HG03575 (cell line): ENCODE results near the gene FLT1.

Experiments used
- ATAC-seq: cut with Tn5 transposase; IDR thresholded peaks from one replicate; pipeline ENCODE4 v1.9.1; 2021; ENCODE audit not compliant: unreplicated experiment, insufficient number of reproducible peaks, low FRiP score; ENCODE audit errors: extremely low read depth

FLT1 gene

DNA sequence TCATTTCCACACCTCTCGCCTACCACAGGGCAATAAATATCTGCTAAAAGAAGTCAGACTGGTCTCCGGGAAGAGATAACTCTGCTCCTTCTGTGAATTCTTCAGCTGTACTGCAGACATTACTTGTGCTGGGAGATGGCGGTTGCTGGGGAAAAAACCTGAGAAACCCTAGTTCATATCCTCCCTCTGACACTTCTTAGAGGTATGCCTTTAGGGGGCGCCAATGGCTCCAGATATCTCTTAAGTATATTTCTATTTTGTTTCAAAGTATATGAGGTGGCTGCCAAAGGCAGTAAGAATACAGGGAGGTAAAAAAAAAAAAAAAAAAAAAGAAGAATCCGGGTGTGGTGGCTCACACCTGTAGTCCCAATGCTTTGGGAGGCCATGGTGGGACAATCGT lies 181.3 kb downstream of the FLT1 start:
- no peak for ATAC-seq

GRCh38 chr13:28306325-28306724 lies 188.6 kb downstream of the FLT1 start:
- no peak for ATAC-seq

DNA sequence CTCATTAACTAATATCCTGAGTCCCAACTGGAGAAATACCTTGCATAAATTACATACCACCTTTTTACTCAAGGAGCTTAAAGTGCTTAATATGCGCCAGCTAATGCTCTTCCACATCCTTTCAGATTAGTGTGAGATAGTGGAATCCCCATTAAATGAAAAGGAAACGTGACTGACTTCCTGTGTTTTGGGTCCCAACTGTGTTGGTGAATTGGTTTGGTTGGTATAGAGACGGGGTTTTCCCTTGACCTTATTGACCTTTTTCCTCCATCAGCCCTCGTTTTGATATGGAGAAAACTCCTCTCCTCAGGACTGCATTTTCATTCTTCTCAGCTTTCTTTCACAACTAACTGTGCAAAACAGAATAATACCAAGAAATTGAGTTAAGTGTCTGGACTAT lies 193.1 kb downstream of the FLT1 start:
- no peak for ATAC-seq

DNA sequence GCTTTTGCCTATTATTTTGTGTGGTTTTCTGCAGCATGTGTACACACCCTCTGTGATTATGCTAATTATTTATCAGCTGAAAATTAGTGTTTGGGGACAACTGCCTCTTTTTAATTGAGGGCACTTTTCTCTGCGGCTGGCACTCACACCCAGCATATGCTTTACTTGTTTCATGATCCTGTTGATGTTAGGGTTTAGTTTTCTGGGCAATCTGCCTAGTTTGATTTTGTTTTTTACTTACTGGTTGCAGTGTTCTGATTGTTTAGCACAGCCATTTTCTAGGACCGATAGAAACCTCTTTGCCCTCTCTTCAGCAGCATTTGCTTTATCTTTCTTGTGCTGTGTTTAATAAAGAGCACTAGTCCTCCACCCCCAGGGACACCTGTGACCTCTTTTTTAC lies 195.0 kb downstream of the FLT1 start:
- no peak for ATAC-seq

DNA sequence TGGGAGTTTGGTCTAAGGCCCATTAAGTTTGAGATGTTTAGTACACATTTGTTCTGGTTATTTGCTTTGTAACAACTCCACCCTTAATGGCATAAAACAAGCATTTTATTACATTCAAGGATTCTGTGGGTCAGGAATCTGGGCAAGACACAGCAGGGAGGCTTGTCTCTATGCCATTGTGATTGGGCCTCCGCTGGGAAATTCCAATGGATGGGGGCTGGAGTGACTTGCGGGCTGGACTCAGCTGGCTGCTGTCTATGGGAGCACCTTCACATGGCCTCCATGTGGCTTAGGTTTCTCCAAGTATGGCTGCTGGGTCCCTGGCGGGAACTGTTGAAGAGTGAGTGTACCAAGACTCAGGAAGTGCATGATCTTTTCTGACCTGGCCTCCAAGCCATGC lies 197.6 kb downstream of the FLT1 start:
- ATAC-seq, result no peak

DNA sequence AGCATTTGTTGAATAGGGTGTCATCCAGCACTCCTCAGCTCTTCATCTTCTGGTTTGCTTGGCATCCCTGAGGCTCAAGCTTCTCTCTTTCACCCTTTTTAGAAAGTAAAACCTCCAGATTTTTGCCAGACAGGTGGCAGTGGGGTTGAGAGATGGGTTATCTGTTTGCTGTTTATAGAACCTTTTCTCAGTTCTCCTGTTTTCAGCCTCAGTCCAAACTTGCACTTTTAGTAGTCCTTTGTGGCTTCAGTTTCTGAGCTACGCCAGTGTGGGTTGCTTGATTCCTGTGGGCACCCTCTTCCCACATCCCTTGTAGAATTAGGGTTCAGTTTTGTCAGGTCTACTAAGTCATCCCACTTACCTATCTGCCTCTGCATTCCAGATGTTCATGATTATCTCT lies 208.7 kb downstream of the FLT1 start:
- ATAC-seq, result no peak

DNA sequence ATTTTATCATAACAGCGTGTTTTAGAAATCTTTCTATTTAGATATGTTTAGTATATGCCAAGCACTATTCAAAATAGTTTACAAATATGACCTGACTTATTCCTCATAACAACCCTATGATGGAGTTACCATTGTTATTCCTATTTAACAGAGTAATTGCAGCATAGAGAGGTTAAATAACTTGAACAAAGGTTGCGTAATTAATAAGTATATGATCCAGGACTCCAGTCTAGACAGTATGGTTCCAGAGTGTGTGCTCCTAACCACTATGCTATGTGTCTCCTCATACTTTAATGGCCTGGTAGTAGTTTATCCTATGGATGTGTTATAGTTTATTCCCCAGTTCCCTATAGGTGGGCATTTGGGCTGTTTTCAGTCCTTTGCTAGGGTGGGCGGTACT lies 211.3 kb downstream of the FLT1 start:
- ATAC-seq, result no peak

DNA sequence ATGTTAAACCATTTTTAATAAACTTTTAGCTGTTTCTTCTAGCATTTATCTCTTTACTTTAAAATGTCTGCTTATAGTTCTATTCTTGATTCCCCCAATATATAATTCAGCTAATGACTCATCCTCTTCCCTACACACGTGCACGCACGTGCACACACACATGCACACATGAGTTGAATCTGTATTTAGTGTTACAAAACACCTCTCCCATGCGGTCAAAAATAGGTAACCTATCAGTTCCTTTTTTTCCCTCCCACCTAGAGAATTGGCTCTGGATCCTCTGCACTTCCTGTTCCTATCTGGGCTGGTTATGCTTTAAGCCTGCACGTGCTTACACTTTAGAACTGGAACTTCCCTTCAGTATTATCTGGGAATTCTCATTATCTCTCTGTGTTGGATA lies 212.5 kb downstream of the FLT1 start:
- no peak for ATAC-seq

DNA sequence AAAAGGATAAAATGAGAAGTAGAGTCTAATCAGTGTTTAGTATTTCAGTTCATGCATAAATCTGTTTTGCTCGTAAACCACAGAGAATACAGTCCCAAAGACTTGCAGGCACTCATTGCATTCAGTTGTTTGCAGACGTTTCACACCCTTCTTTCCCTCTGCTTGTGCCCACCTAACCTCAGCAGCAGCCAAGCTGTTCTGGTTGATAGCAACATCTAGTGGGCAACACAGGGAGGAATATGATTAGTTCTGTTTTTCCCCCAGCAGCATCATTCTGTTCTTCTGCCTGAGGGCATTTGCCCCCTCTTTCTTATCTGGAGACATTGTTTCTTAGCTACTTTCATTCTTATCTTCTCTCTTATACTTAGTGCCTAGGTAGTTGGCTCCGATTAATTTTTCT lies 221.0 kb downstream of the FLT1 start:
- no peak for ATAC-seq

GRCh38 chr13:28271056-28271840 lies 223.7 kb downstream of the FLT1 start:
- no peak for ATAC-seq

- peak; percentile 90 for ATAC-seq
Observed at GRCh38 chr13:28268800-28269223, 226.1 kb downstream of the FLT1 start.

DNA sequence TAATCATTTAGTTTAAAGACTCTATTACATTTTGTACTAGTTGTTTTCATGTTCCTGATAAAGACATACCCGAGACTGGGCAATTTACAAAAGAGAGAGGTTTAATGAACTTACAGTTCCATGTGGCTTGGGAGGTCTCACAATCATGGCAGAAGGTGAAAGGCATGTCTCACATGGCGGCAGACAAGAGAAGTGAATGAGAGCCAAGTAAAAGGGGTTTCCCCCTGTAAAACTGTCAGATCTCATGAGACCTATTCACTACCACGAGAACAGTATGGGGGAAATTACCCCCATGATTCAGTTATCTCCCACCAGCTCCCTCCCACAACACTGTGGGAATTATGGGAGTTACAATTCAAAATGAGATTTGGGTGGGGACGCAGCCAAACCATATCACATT lies 227.4 kb downstream of the FLT1 start:
- no peak for ATAC-seq

DNA sequence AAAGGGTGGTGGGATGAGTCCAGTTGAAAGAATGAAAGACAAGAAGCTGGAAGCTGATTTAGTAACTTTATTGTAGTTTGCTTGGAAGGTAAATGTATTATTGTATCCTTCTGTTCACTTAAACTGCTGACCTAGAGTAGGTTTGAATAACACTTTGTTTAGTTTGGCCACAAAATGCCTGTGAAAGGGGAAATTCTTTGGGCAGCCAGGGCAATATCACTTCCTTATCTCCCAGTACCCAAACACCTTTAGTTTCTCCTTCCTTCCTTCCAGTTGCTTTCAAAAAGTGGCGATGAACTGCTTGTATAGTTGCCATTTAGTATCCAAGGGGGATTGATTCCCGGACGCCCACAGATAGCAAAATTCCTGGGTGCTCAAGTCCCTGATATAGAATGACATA lies 236.5 kb downstream of the FLT1 start:
- ATAC-seq, result no peak

GRCh38 chr13:28257305-28257704 lies 237.6 kb downstream of the FLT1 start:
- ATAC-seq, result no peak

DNA sequence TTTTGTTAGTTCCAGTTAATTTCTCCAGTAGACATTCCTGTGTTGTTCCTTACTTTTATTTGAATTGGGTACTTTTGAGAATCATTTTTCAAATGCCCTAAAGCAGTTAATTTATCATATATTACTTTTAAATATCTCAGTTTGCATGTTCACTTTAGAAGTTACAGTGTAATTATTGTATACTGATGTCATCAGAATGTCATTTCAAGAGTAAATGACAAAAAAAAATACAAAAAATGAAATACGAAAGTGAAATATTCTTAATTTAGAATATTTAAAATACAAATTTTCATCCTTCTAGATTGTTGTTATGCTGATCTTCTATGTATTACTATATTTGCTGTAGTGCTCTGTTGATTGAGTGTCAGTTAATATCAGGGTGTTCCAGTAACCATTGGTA lies 242.4 kb downstream of the FLT1 start:
- ATAC-seq, result no peak

DNA sequence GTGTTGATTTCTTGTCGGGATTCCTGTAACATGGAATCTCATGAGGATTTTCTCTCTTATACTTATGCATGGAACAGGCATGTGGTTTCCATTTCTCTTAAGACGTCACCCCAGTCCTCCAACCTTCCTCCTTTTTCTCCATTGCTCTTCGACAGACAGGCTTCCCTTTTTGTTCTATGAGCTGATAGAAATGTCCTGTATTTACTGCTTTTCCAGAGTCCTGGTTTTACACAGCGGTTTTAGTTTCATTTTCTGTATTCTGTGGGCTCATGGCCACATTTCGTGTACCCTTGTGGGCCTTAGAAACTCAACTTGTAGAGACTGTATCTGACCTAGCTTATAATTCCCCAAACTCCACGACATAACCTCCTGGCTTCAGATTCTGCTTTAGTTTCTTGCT lies 243.5 kb downstream of the FLT1 start:
- ATAC-seq, result no peak

GRCh38 chr13:28250542-28250941 lies 244.4 kb downstream of the FLT1 start:
- ATAC-seq, result no peak
